ENCODE data around the gene ADAT1.

The ADAT1 gene

GRCh38 chr16:75622761-75623605 is at the start of gene ADAT1:
TSS of gene ADAT1 (minus strand) at chr16:75623281. CDS start at chr16:75620799, 2,482 bp downstream.
- Histone ChIP-seq H3K27me3 (ENCODE audit: control insufficient read depth, insufficient read depth, low read length) (no peaks in the 10 kb centered on the region), H3K4me3 (ENCODE audit: low read length) (peak within 1 kb of the TSS; percentile 68), H3K9me3 (ENCODE audit: control insufficient read depth, insufficient read depth, low read length) (no peaks in the 10 kb centered on the region), H3K4me1 (ENCODE audit: control insufficient read depth, insufficient read depth, low read length) (no peaks in the 10 kb centered on the region), H3K27ac (ENCODE audit: low read length) (no peak within 1 kb of the TSS), H3K36me3 (ENCODE audit: control insufficient read depth, insufficient read depth, low read length) (peaks cover 16% of the 10 kb centered on the region; the same call in 1 of the 2 replicates)
- peak; percentile 96 for DNase-seq (ENCODE audit: low read depth, low spot score)
- WGBS (ENCODE audit: insufficient coverage, insufficient read length), result no CpG with 5 or more reads among the region's 62 CpGs

DNA sequence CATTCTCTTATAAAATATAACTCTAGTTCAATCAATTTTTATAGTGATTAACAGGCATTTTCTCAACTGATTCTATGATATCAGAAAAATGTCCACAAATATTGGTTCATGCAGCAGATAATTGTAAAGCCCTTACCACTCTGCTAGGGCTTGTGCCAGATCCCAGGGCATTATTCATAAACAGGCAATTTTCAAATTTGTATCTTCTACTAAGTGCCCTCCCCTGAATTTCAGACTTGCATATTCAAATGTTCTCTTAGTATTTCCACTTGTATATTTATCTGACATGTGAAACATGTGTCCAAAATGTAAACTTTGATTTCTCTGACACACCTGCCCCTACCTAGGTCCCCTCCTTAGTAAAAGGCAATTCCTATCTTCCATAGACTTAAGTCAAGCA is 44.4 kb upstream of the ADAT1 start:
- Histone ChIP-seq H3K27me3 (ENCODE audit: control insufficient read depth, insufficient read depth, low read length) (no peaks in the 10 kb centered on the region), H3K9me3 (ENCODE audit: control insufficient read depth, insufficient read depth, low read length) (no peaks in the 10 kb centered on the region), H3K36me3 (ENCODE audit: control insufficient read depth, insufficient read depth, low read length) (no peaks in the 10 kb centered on the region), H3K4me3 (ENCODE audit: low read length) (no peak overlapping the region), H3K4me1 (ENCODE audit: control insufficient read depth, insufficient read depth, low read length) (no peaks in the 10 kb centered on the region), H3K27ac (ENCODE audit: low read length) (no peak overlapping the region)
- DNase-seq (ENCODE audit: low read depth, low spot score), result no peak

DNA sequence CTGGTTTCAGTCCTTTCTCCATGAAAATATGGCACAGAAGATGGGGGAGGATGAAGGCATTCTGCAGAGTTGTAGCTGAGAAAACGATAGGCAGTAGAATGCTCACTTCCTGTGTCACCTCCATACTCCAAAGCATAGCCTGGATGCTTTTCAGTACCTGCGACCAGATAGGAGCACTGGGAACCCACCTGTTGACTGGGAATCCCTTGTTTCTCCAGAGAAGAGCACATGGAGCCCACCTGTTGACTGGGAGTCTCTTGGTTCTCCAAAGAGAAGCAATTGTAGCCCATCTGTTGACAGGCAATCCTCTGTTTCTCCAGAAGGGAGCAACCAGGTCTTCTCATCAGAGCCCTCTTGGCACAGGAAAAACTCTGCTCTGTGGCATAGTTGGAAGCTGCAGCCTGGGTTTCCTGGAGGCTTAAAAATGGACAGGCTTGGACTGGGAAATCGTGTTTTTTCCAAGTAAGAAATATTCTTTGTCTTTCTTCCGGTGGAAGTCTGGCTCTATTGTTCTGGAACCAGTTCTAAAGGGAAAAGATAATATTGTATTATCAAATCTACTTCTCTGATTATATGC is 37.7 kb upstream of the ADAT1 start:
- no peak overlapping the region for H3K27ac ChIP-seq (ENCODE audit: low read length)
- peaks cover 3% of the 10 kb centered on the region; the same call in 1 of the 2 replicates for H3K36me3 ChIP-seq (ENCODE audit: control insufficient read depth, insufficient read depth, low read length)
- H3K27me3 ChIP-seq (ENCODE audit: control insufficient read depth, insufficient read depth, low read length), result no peaks in the 10 kb centered on the region
- H3K9me3 ChIP-seq (ENCODE audit: control insufficient read depth, insufficient read depth, low read length), result no peaks in the 10 kb centered on the region
- DNase-seq (ENCODE audit: low read depth, low spot score), result no peak
- H3K4me1 ChIP-seq (ENCODE audit: control insufficient read depth, insufficient read depth, low read length), result no peaks in the 10 kb centered on the region
- no CpG with 5 or more reads among the region's 4 CpGs for WGBS (ENCODE audit: insufficient coverage, insufficient read length)
- H3K4me3 ChIP-seq (ENCODE audit: low read length), result no peak overlapping the region

- no CpG with 5 or more reads among the region's 6 CpGs for WGBS (ENCODE audit: insufficient coverage, insufficient read length)
- peaks cover 3% of the 10 kb centered on the region; the same call in 1 of the 2 replicates for H3K36me3 ChIP-seq (ENCODE audit: control insufficient read depth, insufficient read depth, low read length)
Observed at GRCh38 chr16:75660321-75660720, 37.2 kb upstream of the ADAT1 start.

GRCh38 chr16:75658175-75658574 is 35.1 kb upstream of the ADAT1 start:
- H3K27me3 ChIP-seq (ENCODE audit: control insufficient read depth, insufficient read depth, low read length), result no peaks in the 10 kb centered on the region
- WGBS (ENCODE audit: insufficient coverage, insufficient read length), result no CpG with 5 or more reads among the region's 2 CpGs
- no peak for DNase-seq (ENCODE audit: low read depth, low spot score)
- H3K36me3 ChIP-seq (ENCODE audit: control insufficient read depth, insufficient read depth, low read length), result peaks cover 3% of the 10 kb centered on the region; the same call in 1 of the 2 replicates
- H3K9me3 ChIP-seq (ENCODE audit: control insufficient read depth, insufficient read depth, low read length), result no peaks in the 10 kb centered on the region
- H3K27ac ChIP-seq (ENCODE audit: low read length), result no peak overlapping the region
- H3K4me3 ChIP-seq (ENCODE audit: low read length), result no peak overlapping the region
- no peaks in the 10 kb centered on the region for H3K4me1 ChIP-seq (ENCODE audit: control insufficient read depth, insufficient read depth, low read length)

More at GRCh38 chr16:75660321-75660720, 37.2 kb upstream of the ADAT1 start:
- no peaks in the 10 kb centered on the region for H3K9me3 ChIP-seq (ENCODE audit: control insufficient read depth, insufficient read depth, low read length)
- H3K4me3 ChIP-seq (ENCODE audit: low read length), result no peak overlapping the region
- no peak overlapping the region for H3K27ac ChIP-seq (ENCODE audit: low read length)
- no peaks in the 10 kb centered on the region for H3K27me3 ChIP-seq (ENCODE audit: control insufficient read depth, insufficient read depth, low read length)
- no peak for DNase-seq (ENCODE audit: low read depth, low spot score)
- no peaks in the 10 kb centered on the region for H3K4me1 ChIP-seq (ENCODE audit: control insufficient read depth, insufficient read depth, low read length)

DNA sequence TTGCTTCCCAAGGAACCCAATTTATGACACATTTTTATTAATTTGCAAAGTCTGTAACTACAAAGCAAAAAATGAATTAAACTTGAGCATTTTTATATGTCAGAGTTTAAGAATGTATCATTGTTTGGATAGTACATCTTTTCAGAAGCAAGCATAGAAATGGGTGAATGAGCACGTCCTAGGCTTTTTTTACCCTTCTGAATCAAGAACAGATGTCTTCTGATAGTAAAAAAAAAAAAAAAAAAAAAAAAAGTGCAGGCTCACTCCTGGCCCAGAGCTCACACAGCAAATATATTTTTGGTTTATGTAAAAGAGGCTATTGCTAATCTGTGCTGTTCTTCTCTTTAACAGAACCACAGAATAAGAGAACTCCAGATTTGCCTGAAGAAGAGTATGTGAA is 30.8 kb upstream of the ADAT1 start:
- Histone ChIP-seq H3K4me3 (ENCODE audit: low read length) (no peak overlapping the region), H3K4me1 (ENCODE audit: control insufficient read depth, insufficient read depth, low read length) (no peaks in the 10 kb centered on the region), H3K9me3 (ENCODE audit: control insufficient read depth, insufficient read depth, low read length) (no peaks in the 10 kb centered on the region), H3K36me3 (ENCODE audit: control insufficient read depth, insufficient read depth, low read length) (peaks cover 3% of the 10 kb centered on the region; the same call in 1 of the 2 replicates), H3K27ac (ENCODE audit: low read length) (no peak overlapping the region), H3K27me3 (ENCODE audit: control insufficient read depth, insufficient read depth, low read length) (no peaks in the 10 kb centered on the region)
- no peak for DNase-seq (ENCODE audit: low read depth, low spot score)
- no CpG with 5 or more reads among the region's 1 CpG for whole genome bisulfite sequencing (ENCODE audit: insufficient coverage, insufficient read length)

GRCh38 chr16:75648265-75649076 is 25.4 kb upstream of the ADAT1 start:
- Histone ChIP-seq H3K4me3 (ENCODE audit: low read length) (peak overlapping the region; percentile 88), H3K27ac (ENCODE audit: low read length) (no peak overlapping the region), H3K9me3 (ENCODE audit: control insufficient read depth, insufficient read depth, low read length) (no peaks in the 10 kb centered on the region), H3K27me3 (ENCODE audit: control insufficient read depth, insufficient read depth, low read length) (no peaks in the 10 kb centered on the region), H3K4me1 (ENCODE audit: control insufficient read depth, insufficient read depth, low read length) (no peaks in the 10 kb centered on the region), H3K36me3 (ENCODE audit: control insufficient read depth, insufficient read depth, low read length) (no peaks in the 10 kb centered on the region)
- no CpG with 5 or more reads among the region's 62 CpGs for WGBS (ENCODE audit: insufficient coverage, insufficient read length)
- peak; percentile 57 for DNase-seq (ENCODE audit: low read depth, low spot score)

GRCh38 chr16:75647492-75648264 is 24.6 kb upstream of the ADAT1 start, which contains the start of the genes KARS1 and TERF2IP:
TSS of gene KARS1 (minus strand) at chr16:75647665. CDS start at chr16:75647639, 26 bp downstream.
TSS of gene TERF2IP (plus strand) at chr16:75647773. CDS start at chr16:75647883, 110 bp downstream.
- Histone ChIP-seq H3K27me3 (ENCODE audit: control insufficient read depth, insufficient read depth, low read length) (no peaks in the 10 kb centered on the region), H3K27ac (ENCODE audit: low read length) (no peak within 1 kb of the TSS), H3K9me3 (ENCODE audit: control insufficient read depth, insufficient read depth, low read length) (no peaks in the 10 kb centered on the region), H3K36me3 (ENCODE audit: control insufficient read depth, insufficient read depth, low read length) (no peaks in the 10 kb centered on the region), H3K4me3 (ENCODE audit: low read length) (peak within 1 kb of the TSS; percentile 88), H3K4me1 (ENCODE audit: control insufficient read depth, insufficient read depth, low read length) (no peaks in the 10 kb centered on the region)
- no CpG with 5 or more reads among the region's 76 CpGs for WGBS (ENCODE audit: insufficient coverage, insufficient read length)
- DNase-seq (ENCODE audit: low read depth, low spot score), result peak; percentile 75

GRCh38 chr16:75647112-75647491 is 24.0 kb upstream of the ADAT1 start:
- Histone ChIP-seq H3K4me3 (ENCODE audit: low read length) (peak overlapping the region; percentile 88), H3K27me3 (ENCODE audit: control insufficient read depth, insufficient read depth, low read length) (no peaks in the 10 kb centered on the region), H3K4me1 (ENCODE audit: control insufficient read depth, insufficient read depth, low read length) (no peaks in the 10 kb centered on the region), H3K27ac (ENCODE audit: low read length) (no peak overlapping the region), H3K36me3 (ENCODE audit: control insufficient read depth, insufficient read depth, low read length) (no peaks in the 10 kb centered on the region; the same call in 1 of the 2 replicates), H3K9me3 (ENCODE audit: control insufficient read depth, insufficient read depth, low read length) (no peaks in the 10 kb centered on the region)
- no peak for DNase-seq (ENCODE audit: low read depth, low spot score)
- no CpG with 5 or more reads among the region's 18 CpGs for WGBS (ENCODE audit: insufficient coverage, insufficient read length)
